Prostate gland (tissue), 2 donors: ENCODE measurements around the gene RBM38.

ENCODE experiments used
- POLR2A ChIP-seq: fragments of 450-650 bp; IDR thresholded peaks from one replicate; pipeline ENCODE4 v1.6.1; 2016; ENCODE audit warnings: antibody characterized with exemption, mild to moderate bottlenecking
- POLR2AphosphoS5 ChIP-seq: sonication (generic); formaldehyde crosslinking; IDR thresholded peaks from one replicate; pipeline ENCODE4 v1.6.1; 2017; ENCODE audit warnings: antibody characterized with exemption
- TF ChIP-seq, protein P1 (sequence below), 4 experiments: fragments of 200-600 bp in 2 of 4; fragments of 450-650 bp in 2 of 4; sonication (generic) in 2 of 4; IDR thresholded peaks; 1 replicate in 3 of 4; 2 replicates in 1 of 4; pipeline ENCODE4 v1.5.1; 2016 to 2019; ENCODE audit warnings: antibody characterized with exemption in 4 of 4, mild to moderate bottlenecking in 2 of 4, moderate library complexity in 2 of 4

DNA sequence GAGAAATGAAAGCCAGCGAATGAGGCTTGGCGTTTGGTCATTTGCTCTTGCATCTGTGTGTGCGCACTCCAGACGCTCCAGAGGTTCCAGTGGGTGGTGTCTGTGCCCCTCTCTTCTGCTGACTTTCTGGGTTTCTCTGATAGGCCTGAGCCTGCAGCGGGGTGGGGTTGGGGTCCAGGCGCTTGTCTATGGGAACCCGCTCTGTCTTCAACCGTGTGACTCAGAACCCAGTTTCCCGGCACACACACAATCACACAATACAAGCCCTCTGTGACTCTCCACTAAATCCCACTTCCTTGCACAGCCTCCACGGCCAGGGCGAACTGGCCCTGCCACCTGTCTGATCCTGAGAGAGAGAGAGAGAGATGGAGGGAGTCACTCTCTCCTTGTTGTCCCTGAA is 24.6 kb downstream of the RBM38 start:
- TF ChIP-seq, protein P1, sequence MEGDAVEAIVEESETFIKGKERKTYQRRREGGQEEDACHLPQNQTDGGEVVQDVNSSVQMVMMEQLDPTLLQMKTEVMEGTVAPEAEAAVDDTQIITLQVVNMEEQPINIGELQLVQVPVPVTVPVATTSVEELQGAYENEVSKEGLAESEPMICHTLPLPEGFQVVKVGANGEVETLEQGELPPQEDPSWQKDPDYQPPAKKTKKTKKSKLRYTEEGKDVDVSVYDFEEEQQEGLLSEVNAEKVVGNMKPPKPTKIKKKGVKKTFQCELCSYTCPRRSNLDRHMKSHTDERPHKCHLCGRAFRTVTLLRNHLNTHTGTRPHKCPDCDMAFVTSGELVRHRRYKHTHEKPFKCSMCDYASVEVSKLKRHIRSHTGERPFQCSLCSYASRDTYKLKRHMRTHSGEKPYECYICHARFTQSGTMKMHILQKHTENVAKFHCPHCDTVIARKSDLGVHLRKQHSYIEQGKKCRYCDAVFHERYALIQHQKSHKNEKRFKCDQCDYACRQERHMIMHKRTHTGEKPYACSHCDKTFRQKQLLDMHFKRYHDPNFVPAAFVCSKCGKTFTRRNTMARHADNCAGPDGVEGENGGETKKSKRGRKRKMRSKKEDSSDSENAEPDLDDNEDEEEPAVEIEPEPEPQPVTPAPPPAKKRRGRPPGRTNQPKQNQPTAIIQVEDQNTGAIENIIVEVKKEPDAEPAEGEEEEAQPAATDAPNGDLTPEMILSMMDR (IDR thresholded peaks at IDR 0.05) = no peak
- TF ChIP-seq POLR2A (no peak), POLR2AphosphoS5 (no peak)
